Hematopoietic multipotent progenitor cell treated with erythropoietin and hydrocortisone succinate and interleukin-3 and kit ligand, for 8 days (in vitro differentiated cells): ENCODE results near the gene MYLK4.

ENCODE experiments used
- DNase-seq: peaks from one replicate; pipeline ENCODE4 v3.0.0-alpha.2; 2015

The MYLK4 gene

GRCh38 chr6:2750832-2751231 is at the start of gene MYLK4:
TSS of gene MYLK4 (minus strand) at chr6:2750922. CDS start at chr6:2749294, 1,628 bp downstream.
- DNase-seq = peak; percentile 14

- peak; percentile 72 for DNase-seq
Measured at GRCh38 chr6:2799936-2800527, 49.3 kb upstream of the MYLK4 start.

DNA sequence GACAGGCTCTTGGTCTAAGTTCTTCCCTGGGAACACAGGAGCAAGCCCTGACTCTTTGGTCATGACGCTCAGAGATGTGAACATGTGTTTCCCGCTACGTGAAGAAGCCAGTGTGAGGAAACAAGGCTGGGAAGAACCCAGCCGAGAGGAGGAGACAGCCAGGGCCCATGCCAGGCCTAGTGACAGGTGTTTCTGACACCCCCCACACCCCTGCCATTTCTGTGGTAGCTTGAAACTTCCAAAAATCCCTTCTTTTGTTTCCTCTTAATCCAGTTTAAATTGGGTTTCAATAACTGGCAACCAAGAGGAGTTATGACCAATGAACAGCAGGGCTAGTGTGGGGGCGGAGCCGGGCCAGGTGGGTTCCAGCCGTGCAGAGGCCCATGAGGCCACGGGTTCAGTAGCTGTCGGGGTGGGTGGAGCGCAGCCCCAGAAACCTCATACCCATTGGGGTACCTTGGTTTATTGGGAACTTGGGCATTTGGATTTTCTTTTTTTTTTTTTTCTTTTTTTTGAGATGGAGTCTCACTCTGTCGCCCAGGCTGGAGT is 47.9 kb upstream of the MYLK4 start:
- DNase-seq = no peak

- DNase-seq = no peak
Measured at GRCh38 chr6:2797564-2798031, 46.9 kb upstream of the MYLK4 start.

- DNase-seq = no peak
Measured at GRCh38 chr6:2796861-2797260, 46.1 kb upstream of the MYLK4 start.

DNA sequence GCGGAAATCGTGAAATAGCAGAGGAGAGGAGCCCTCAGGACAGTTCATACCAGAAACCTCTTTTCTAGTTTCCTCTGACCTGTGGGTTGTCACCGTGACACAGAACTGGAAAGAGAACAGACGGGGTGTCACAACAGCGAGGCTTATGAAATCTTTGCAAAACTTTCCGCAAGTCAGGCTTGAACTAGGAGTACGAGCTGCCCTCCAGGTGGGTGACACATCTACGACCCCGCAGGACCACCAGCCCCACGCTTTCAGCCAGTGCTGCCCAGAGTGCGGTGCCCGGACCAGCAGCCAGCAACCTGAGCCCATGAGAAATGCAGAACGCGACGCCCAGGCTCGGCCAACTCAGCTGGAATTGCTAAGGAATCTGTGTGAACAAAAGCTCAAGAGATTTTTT is 45.2 kb upstream of the MYLK4 start:
- DNase-seq = no peak

DNA sequence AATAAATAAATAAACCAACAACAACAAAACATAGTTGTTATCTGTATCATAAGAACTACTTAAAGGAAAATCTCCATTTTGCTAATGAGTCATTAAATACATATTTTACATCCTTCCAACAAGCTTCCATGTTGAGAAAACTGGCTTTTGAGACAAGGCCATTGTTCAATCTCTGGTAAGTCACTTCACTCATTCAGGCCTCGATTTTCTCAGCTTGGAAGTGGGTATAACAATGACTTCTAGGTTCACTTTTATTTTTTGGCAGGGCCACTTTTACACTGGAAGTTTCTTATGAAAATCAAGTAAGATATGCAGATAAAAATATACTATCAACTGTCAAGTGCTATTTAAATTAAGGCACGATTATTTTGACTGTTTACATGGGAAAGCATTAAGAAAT is 44.4 kb upstream of the MYLK4 start:
- DNase-seq = no peak

DNA sequence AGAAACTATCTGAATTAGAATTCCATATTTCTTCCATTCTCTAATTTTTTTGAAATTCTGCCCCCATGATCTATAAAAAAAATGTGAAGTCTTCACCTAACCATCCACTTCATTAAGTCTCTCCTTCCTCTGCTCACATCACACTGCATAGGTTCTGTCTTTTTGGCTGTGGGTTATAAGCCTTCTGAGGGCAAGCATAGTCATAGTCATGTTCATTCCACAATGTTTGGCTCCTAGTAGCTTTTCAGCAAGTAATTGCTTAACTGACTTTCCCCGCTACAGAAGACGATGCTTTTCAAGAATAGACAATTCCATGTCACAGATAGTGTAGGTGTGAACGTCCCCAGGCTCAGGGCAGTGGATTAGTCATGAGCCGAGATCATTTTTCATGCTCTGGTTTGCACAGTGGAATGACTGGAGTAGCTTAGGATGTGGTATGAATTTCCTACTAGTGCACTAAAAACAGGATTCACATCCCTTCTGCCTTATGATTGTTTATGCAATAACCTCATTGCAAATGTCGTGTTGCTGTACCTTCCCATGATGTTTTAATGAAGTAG is 43.5 kb upstream of the MYLK4 start:
- no peak for DNase-seq

DNA sequence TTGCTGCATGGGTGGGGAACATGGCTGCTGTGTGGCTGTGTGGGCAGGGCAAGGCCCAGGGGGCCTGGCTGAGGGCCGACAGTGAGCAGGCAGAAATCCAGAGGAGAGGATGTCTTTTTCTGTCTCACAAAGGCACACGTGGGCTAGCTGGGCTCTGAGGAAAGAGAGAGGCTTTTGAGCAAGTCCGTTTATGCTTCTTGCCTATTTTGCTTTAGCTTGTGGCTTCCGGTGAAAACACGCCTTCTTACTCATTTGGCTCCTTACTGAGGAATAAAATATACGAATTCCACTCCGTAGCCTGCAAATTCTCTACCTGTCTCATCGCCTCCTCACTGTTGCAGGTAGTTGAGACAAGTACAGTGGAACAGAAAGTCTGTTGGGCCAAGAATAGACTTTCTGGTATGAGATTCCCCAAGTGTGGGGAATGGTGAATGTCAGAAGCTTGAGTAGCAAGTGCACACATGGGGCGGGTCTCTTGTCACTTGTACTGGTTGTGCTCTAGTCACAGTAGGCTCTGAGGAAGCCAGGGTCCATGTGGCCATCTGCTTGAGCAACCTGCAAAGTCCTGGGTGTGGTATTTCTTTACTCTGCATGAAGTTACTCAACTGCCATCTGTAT is 42.9 kb upstream of the MYLK4 start:
- peak; percentile 65 for DNase-seq

GRCh38 chr6:2792330-2793110 is 41.8 kb upstream of the MYLK4 start:
- no peak for DNase-seq

GRCh38 chr6:2791450-2791974 is 40.8 kb upstream of the MYLK4 start:
- DNase-seq = no peak

DNA sequence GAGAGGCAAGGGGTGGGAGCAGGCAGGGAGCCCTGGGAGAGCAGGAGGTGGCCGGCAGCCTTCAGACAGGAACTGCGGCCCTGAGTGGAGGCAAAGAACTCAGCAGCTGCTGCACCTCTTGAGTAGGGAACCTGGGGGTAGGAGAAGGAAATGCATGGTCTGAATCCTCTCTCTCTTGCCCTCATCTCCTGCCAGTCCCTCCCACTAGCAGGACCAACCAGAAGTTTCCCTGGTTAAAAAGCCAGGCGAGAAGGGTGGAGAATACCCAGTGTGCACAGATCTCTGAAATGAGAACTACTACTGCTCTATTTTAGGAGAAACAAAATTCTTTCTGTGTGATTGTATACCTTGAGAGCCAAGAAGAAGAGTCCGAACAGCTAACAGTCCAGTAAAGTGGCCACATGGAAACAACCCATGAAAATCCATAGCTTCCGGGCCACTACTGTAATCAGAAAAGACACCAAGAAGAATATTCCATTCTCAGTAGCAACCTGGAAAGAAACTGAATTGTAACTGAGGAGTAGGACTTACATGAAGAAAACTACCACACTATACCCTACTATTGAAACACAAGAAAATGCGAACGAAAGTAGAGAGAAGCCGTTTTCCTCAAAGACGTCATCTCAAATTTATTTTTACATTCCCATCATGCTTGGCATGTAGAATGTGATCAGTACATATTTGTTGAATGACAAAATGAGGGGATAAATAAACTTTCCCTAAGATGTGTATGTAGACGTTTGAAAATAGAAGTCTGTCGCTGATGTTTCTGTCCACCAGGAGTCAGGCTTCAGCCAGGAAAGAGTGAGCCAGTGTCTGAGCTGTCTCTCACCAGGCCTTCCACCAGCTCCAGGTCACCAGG is 40.1 kb upstream of the MYLK4 start:
- DNase-seq = peak; percentile 82

GRCh38 chr6:2786269-2786668 is 35.5 kb upstream of the MYLK4 start:
- DNase-seq = no peak

DNA sequence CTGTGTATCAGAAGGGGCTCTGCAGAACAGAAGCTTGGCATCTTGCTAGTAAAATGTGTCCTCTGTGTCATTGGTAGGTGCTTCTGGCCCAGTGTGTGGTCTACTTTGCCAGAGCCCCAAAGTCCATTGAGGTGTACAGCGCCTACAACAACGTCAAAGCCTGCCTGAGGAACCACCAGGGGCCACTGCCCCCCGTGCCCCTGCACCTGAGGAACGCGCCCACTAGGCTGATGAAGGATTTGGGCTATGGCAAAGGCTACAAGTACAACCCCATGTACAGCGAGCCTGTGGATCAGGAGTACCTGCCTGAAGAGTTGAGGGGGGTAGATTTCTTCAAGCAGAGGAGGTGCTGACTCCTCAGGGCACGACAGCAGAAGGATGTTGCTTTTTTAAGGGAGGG is 34.2 kb upstream of the MYLK4 start:
- no peak for DNase-seq

DNA sequence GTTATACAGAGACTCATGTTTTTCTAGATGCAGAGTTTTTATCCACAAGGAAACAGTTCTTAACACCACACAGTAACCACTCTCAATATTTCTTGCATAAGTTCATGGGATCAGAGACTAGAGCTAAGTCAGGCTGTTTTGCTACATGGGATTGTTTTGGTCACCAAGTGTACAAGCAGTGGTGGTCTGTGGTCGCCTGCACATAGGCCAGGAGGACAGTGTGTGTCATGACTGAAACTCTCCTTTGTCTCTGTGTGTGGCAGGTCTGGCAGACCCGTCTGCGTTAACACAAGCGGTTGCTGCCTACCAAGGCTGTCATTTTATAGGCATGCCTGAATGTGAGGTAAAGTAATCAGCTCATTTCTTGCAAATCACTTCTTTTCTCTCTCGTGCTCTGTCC is 33.3 kb upstream of the MYLK4 start:
- no peak for DNase-seq

GRCh38 chr6:2783188-2783963 is 32.7 kb upstream of the MYLK4 start:
- DNase-seq = peak; percentile 90

DNA sequence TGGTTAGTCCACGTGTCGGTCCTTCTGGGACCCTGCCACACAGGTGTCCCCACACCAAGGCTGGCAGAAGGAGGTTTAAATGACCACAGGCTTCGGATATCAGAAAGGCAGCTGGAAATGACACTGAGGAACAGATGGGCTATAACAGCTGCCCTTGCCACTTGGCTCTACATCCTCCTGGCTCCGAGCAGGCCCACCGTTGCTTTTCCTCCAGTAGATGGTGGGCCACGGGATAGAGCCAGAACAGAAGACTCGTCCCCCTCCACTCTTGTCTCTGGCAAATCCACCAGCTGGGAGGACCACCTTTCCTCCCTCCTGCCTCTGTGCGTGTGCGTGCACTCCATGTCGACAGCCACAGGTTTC is 32.1 kb upstream of the MYLK4 start:
- no peak for DNase-seq

DNA sequence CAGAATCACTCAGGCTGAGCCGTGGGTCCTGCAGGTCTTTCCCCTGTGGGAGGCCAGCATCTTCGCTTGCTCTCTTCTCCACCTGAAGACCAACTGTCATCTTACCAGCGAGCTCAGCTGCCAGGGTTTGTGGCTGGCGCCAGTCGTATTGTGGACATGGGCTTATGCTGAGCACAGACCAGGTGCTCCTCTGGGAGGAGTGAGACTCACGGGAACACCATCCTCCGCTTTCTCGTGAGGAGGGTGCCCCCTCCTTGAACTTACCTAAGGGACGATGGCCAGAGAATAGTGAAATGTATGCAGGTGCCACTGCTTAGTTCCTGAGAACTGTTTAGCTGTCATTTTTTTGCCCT is 31.6 kb upstream of the MYLK4 start:
- DNase-seq = no peak

DNA sequence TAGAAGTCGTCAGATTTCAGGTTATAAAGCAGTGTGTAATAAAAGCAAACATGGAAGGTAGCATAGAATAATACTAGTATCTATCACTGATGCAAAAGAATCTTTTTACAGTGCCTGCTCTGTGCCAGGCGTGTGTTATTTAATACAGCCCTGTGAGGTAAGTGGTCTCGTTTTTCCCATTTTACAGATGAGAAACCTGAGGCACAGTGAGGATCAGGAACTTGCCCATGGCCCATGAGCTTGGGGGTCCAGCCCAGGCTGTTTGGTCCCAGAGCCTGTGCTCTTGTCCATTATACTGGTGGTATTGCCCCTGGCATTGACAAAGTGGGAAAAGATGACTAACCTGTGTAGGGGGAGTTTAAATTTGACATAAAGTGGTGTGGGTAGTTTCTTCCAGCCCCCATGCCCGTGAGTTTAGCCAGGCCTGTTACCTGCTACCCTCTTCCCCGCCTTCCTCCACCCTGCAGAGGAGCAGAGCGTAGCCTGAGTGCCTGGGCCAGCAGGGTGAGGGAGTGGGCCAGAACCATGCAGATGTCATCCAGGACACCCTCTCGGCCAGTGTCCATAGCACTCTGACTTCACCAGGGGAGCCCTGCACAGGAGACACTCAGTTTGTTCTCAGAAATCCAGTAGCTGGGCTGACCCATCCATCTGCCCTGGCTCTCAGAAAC is 31.1 kb upstream of the MYLK4 start:
- DNase-seq = no peak

DNA sequence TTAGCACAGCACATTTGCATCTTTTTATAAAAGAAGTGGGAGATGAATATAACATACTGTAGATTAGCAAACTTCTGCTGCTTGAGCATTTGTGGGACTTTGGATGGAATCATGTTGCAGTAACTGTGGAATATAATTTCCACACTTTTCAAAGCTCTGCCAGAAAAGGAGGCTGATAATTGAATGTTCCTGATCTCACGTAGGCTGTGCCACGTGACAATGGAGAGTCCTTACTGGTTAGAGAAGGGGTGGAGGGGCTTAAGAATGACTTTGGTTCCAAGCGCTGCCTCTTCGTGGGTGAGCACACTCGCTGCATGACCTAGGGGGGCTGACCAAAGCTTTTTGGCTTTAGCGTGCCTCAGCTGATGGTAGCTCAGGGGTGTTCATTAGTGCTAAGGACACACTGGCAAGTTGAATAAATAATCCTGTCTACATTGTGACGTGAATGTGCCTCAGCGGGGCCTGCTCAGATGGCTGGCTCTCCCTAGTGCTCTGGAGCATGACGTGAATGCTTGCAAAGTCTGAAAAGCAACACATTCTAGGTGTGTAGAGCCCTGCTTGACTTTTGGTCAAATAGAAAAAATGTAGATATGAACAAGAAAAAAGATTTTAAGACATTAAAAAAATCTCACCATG is 29.5 kb upstream of the MYLK4 start:
- DNase-seq = no peak

DNA sequence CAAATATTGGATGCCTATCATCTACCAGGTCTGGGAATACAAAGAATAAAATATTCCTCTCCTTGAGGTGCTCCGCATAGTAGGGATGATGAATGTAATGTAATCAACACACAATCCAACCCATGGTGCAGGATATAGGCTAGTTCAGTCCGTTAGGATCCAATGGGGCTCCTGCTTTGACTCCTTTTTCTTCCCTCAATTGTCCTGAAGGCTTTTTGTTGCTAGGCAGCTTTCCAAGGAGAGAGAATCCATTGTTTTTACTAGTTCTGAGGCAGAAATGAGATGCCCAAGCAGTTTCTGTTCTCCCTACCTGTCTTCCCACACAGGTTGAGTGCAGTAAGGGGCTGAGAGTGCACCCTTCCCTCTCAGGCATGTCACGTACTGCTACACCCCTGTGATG is 26.5 kb upstream of the MYLK4 start:
- no peak for DNase-seq
